Panc1 (cell line): ENCODE data around the gene NCKAP5. TPM values are rescaled to one million over a fixed set of nuclear protein-coding genes. Genes with fewer than 3 reads are reported as not detected.

Source experiments
- ATAC-seq: fragments of 200-7000 bp; cut with Tn5 transposase; 2 replicates; pipeline ENCODE4 v1.9.1; 2020; ENCODE audit warnings: mild to moderate bottlenecking, moderate library complexity
- BruUV-seq: library from RNA; stranded (reverse); fragments of 400-500 nt; replicated peaks from 2 replicates; lab custom pipeline; 2021; lab: Mats Ljungman, UMichigan
- CTCF ChIA-PET: fragments of 300-600 bp; sonication (Branson Sonifier 250); formaldehyde crosslinking; loops from one replicate; lab custom pipeline; 2022; ENCODE audit warnings: antibody characterized with exemption; lab: Charles Lee
- POLR2A ChIA-PET: fragments of 300-600 bp; sonication (Branson Sonifier 250); formaldehyde crosslinking; loops from one replicate; lab custom pipeline; 2022; ENCODE audit warnings: antibody characterized with exemption; lab: Charles Lee
- DNase-seq: peaks from one replicate; pipeline ENCODE4 v3.0.0-alpha.2; 2010; ENCODE audit warnings: low read depth, low spot score
- H3K27ac ChIP-seq: 2 replicates; pipeline ENCODE4 v1.5.1; 2011; ENCODE audit warnings: mild to moderate bottlenecking, low read length, inconsistent platforms
- H3K27me3 ChIP-seq: fragments of 200-500 bp; sonication (Bioruptor generic); 2 replicates; pipeline ENCODE4 v1.6.0; 2014; ENCODE audit warnings: low read length, inconsistent platforms; ENCODE audit not compliant: control insufficient read depth, insufficient read depth
- H3K36me3 ChIP-seq: fragments of 200-500 bp; sonication (Bioruptor generic); 2 replicates; pipeline ENCODE4 v1.5.1; 2014; ENCODE audit warnings: inconsistent platforms, mild to moderate bottlenecking, low read length, moderate library complexity; ENCODE audit not compliant: control insufficient read depth, insufficient read depth
- H3K4me1 ChIP-seq: 2 replicates; pipeline ENCODE4 v1.5.1; 2011; ENCODE audit warnings: inconsistent platforms, mild to moderate bottlenecking, low read length, moderate library complexity; ENCODE audit not compliant: control insufficient read depth, insufficient read depth
- H3K4me3 ChIP-seq, 2 experiments: 2 replicates each; pipeline ENCODE4 v1.5.1; 2011 to 2012; ENCODE audit warnings: low read depth in 2 of 2, low read length in 2 of 2, mild to moderate bottlenecking in 2 of 2, inconsistent platforms in 1 of 2, moderate library complexity in 1 of 2
- H3K9me3 ChIP-seq: fragments of 200-500 bp; sonication (Bioruptor generic); 2 replicates; pipeline ENCODE4 v1.5.1; 2014; ENCODE audit warnings: low read depth, mild to moderate bottlenecking, inconsistent platforms, low read length, moderate library complexity; ENCODE audit not compliant: control insufficient read depth, insufficient read depth
- CTCF ChIP-seq: fragments of 450-650 bp; IDR thresholded peaks from 2 replicates; pipeline ENCODE4 v1.5.1; 2017; ENCODE audit warnings: mild to moderate bottlenecking
- POLR2AphosphoS5 ChIP-seq: IDR thresholded peaks from 2 replicates; pipeline ENCODE4 v1.6.1; 2012; ENCODE audit warnings: mild to moderate bottlenecking, low read depth, low read length, moderate library complexity
- REST ChIP-seq, 2 experiments: IDR thresholded peaks; 2 replicates each; pipeline ENCODE4 v1.6.1; 2011 to 2012; ENCODE audit warnings: low read depth in 2 of 2, control low read depth in 1 of 2, low read length in 1 of 2, mild to moderate bottlenecking in 1 of 2, moderate library complexity in 1 of 2; ENCODE audit not compliant: insufficient read depth in 1 of 2
- SIN3A ChIP-seq: IDR thresholded peaks from 2 replicates; pipeline ENCODE4 v1.6.1; 2012; ENCODE audit warnings: low read depth, mild to moderate bottlenecking, low read length, moderate library complexity, borderline replicate concordance; ENCODE audit not compliant: insufficient read depth
- TCF7L2 ChIP-seq: IDR thresholded peaks from 2 replicates; pipeline ENCODE4 v1.6.1; 2011; ENCODE audit warnings: mild to moderate bottlenecking, low read depth, low read length, inconsistent platforms
- in situ Hi-C: cut with HindIII; loops from 2 replicates; pipeline ENCODE4 v1.10.0; 2016; ENCODE audit warnings: low sequenced_read_pairs, low pct_unique_long_range_greater_than_20kb
- intact Hi-C: fragments of 100-400 bp; cut with micrococcal nuclease; formaldehyde crosslinking; loops from one replicate; pipeline ENCODE4 v1.10.0; 2022; ENCODE audit not compliant: unreplicated experiment
- total RNA-seq: library from RNA; stranded (reverse); gene quantifications from one replicate; pipeline ENCODE4 v1.2.1, GENCODE V29; 2021; ENCODE audit not compliant: unreplicated experiment

NCKAP5 gene
- total RNA-seq, 1 experiment from 2014 or later = 0.10 TPM

- CTCF ChIA-PET = no interaction called here
- no TSS peak for BruUV-seq
- Histone ChIP-seq H3K4me3 (no peak overlapping the region), H3K4me1 (no peaks in the 10 kb centered on the region), H3K27ac (no peak overlapping the region), H3K9me3 (no peaks in the 10 kb centered on the region), H3K27me3 (no peaks in the 10 kb centered on the region; the same call in 1 of the 2 replicates), H3K36me3 (no peaks in the 10 kb centered on the region)
- TF ChIP-seq SIN3A (no peak), CTCF (no peak), TCF7L2 (no peak), REST (IDR thresholded peaks at IDR 0.05; ENCODE audit: insufficient read depth in 1 of 2, low read depth in 2 of 2, low read length in 1 of 2) (no peak), POLR2AphosphoS5 (no peak)
- intact Hi-C loops (no loop called here), in situ Hi-C loops (no loop called here)
- DNase-seq (no peak), ATAC-seq (no peak)
- POLR2A ChIA-PET = no interaction called here
These were observed 752.7 kb downstream of the NCKAP5 start for GRCh38 chr2:132815516-132815915.

- no peak overlapping the region for H3K27ac ChIP-seq
- H3K4me1 ChIP-seq = no peaks in the 10 kb centered on the region
- ATAC-seq (no peak), DNase-seq (no peak)
- CTCF ChIA-PET = no interaction called here
- POLR2A ChIA-PET = no interaction called here
- no peaks in the 10 kb centered on the region for H3K9me3 ChIP-seq
- BruUV-seq = no TSS peak
- intact Hi-C loops = no loop called here
- no peak overlapping the region for H3K4me3 ChIP-seq
- in situ Hi-C loops = no loop called here
- no peaks in the 10 kb centered on the region for H3K36me3 ChIP-seq
- no peak for TF ChIP-seq CTCF
- TF ChIP-seq POLR2AphosphoS5 = no peak
- TF ChIP-seq TCF7L2 = no peak
- TF ChIP-seq REST (IDR thresholded peaks at IDR 0.05; ENCODE audit: insufficient read depth in 1 of 2, low read depth in 2 of 2, low read length in 1 of 2) = no peak
- no peak for TF ChIP-seq SIN3A
- H3K27me3 ChIP-seq = no peaks in the 10 kb centered on the region; the same call in 1 of the 2 replicates
These were observed 753.6 kb downstream of the NCKAP5 start for GRCh38 chr2:132814651-132815050.
